GM19239 (cell line): ENCODE data around the gene PIK3R1.
A peak's percentile ranks its signal among the peaks of the same experiment; 100 is the strongest.

Experiments
- DNase-seq: peaks from one replicate; pipeline ENCODE4 v3.0.0; 2011; ENCODE audit warnings: low spot score; ENCODE audit not compliant: insufficient read length
- FAIRE-seq: peaks from 2 replicates; lab custom pipeline; 2011; peaks lifted over from hg19 to GRCh38; lab: Jason Lieb, UNC

PIK3R1 gene

DNA sequence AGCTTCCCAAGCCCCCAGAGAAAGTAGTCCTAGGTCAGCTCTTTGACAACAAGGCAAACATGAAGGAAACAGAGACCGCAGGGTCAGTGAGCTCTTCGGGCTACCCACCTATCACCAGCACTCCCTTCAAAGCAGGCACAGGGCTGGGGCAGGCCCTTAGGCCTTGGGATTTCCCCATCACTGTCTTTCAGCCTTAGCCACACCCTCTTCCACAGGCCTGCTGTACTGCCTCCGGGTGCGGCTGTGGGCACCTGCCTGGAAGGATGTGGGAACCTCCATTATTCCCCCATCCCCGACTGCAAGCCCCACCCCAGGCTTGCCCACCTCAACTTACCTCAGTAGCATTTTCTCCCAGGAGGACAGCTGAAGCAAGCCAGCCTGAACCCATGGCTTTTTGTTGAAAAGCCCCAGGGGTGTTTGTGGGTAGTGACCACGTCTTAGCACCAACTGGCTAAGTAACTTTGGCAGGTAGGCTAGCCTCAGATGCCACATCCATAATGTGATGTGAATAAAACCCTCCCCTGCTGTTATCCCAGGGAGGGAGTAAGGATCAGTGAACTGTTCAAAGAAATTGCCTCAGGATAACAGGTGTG, 100.2 kb downstream of the PIK3R1 start:
- DNase-seq: peak; percentile 45
- FAIRE-seq: peak; percentile 79

DNA sequence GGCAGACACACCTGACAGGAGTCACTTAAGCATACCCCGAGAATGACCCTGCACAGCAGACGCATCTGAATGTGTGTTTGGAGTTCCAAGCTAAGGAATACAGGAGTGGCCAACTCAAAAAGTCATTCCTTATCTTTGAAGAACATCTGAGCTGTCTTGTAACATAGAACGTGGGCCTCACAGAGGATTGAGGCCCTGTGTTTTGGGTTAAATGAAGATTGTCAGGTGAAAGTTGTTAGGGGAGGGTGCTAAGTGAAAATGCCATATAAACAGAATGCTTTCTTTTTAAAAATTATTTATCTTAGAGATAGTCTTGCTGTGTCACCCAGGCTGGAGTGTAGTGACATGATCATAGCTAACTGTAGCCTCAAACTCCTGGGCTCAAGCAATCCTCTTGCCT, 100.9 kb downstream of the PIK3R1 start:
- DNase-seq: no peak
- FAIRE-seq: no peak

DNA sequence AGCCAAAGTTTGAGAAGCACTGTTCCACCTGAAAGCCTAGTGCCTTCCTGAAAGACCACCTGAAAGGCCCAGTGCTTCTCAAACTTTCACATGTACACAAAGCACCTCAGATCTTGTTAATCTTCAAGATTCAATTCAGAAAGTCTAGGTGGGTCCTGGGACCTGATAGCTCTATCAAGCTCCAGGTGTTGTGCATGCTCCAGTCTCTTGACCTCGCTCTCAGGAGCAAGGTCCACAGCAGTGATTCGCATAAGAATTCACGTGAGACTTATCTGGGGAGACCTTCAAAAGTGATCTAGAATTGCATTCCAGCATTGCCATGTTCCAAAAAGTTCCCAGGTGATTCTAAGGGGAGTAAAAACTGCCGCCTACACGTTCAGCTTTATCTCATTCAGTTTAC, 102.1 kb downstream of the PIK3R1 start:
- DNase-seq (no peak), FAIRE-seq (no peak)

DNA sequence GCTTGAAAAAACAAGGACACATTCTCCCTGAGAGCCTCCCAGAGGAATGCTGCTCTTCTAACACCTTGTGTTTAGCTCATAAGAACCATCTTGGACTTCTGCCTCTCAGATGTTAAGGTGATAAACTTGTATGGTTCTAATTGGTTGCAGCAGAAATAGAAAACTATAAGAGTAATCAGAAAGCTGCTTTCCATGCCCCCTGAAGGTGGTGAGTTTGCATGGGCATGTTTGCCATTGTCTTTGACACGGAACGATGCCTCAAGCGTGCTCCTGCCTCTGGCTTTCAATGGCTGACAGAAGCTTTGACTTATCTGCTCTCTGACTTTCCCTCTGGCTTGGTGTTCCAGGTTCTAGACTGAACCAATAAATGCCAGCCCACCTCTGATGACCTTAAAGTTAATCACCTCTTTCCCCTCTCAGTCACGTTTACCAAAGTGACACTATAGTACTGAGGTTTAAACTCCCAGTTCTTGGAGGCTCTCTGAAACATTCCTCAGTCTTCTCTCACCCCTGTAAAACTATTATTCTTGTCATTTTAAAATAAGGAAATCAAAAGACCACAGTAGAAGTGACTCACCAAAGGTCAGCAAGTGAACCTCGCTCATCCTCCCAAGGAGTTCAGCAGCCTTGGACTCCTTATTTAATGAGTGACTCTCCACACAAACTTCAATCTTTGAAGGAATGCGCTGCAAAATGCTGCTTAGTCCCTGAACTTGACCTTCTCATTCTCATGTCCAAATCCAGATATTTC, 103.6 kb downstream of the PIK3R1 start:
- DNase-seq: no peak

GRCh38 chr5:68319706-68320412, 104.3 kb downstream of the PIK3R1 start:
- no peak for DNase-seq
- FAIRE-seq: no peak

More for the DNA sequence above, 103.6 kb downstream of the PIK3R1 start:
- FAIRE-seq: no peak

- DNase-seq (no peak), FAIRE-seq (no peak)
These were observed 104.9 kb downstream of the PIK3R1 start for GRCh38 chr5:68320413-68320986.

- no peak for DNase-seq
These were observed 109.6 kb downstream of the PIK3R1 start for GRCh38 chr5:68325065-68325580.

GRCh38 chr5:68329554-68330255, 114.1 kb downstream of the PIK3R1 start:
- FAIRE-seq (no peak), DNase-seq (no peak)

More at GRCh38 chr5:68325065-68325580, 109.6 kb downstream of the PIK3R1 start:
- no peak for FAIRE-seq

GRCh38 chr5:68330574-68330973, 115.0 kb downstream of the PIK3R1 start:
- DNase-seq (no peak), FAIRE-seq (no peak)

DNA sequence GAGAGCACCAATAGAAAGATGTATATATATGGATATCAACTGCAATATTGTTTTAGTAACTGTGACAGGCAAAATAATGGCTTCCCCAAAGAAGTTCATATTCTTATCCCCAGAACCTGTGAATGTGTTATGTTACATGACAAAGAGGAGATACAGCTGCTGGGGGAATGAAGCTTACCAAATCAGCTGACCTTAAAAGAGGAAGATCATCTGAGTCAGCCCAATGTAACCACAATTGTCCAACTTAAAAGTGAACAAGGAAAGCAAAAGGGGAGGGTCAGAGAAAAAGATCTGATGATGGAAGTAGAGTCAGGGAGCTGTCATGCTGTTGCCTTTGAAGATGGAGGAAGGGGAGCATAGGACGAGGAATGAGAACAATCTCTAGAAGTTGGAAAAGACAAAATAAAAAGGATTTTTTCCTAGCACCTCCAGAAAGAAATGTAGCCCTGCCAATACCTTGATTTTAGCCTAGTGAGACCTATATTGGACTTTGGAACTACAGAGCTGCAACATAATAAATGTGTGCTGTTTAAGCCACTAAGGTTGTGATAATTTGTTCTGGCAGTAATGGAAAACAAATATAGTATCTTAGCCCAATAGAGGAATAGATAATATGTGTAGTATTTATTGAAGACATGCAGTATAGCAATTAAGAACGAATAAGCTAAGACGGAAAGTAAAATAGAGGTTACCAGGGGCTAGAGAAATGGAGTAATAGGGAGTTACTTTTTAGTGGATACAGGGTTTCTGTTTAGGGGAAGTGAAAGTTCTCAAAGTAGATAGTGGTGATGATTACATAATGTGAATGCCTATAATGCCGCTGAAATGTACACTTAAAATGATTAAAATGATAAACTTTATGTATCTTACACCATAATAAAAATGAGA, 115.9 kb downstream of the PIK3R1 start:
- FAIRE-seq: peak; percentile 70
- no peak for DNase-seq

- DNase-seq: no peak
- FAIRE-seq: no peak
These were observed 116.5 kb downstream of the PIK3R1 start for GRCh38 chr5:68332080-68332451.

DNA sequence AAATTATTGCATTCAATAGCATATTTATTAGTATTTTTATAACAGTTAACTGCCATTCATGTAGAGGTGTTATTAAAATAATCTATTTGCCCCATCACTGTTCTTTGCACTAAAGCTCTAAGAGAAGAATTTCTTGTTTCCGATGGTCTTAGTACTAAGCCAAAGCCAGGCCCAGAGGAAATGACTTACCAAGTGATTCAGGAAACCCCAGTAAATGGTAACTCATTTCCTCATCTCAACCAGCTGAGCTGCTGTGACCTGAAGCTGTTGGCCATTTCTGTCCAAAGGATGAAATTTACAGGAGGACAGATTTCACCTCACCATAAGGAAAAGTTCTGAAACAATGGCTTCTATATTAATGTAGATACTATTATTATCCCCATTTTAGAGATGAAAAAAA, 117.0 kb downstream of the PIK3R1 start:
- DNase-seq: no peak
- FAIRE-seq: no peak

DNA sequence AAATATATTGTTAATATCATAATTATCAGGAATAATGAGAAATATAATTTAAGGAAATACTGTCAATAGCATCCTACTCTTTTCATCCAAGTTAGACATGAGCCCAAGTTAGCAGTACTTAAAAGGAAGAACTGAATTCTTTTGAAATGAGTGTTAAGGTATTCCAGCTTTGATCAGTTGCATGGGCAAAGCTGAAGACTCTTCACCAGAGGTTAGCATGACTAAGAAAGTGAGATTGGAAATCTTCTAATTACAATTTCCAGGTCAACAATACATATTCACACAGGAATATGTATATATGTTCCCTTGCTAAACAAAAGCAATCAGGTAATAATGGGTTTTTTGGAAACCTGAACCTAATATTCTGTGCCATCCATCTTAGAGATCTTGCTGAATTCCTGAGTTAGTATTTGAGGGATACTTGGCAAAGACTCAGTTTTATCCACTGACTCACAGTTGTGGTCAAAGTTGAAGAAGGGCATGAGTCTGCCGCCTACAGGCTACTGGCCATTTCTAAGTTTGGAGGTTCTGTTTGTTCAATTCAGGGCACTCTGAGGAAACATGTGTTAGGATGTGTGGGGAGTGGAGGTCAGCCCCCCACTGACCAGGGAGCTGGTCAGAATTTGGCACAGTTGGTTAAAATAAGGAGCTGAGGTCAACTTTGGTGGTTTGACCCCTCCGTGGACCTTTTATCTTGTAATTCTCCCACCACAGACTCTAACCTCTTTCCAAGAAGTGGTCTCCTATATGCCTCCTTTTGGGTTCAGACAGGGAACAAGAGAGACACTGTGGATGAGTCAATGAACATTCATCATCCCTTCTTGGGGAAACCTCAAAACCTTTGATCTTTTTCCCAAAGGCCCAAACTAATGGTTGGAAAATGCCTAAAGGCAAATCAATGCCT, 118.3 kb downstream of the PIK3R1 start:
- DNase-seq (no peak), FAIRE-seq (no peak)

GRCh38 chr5:68334553-68334886, 119.0 kb downstream of the PIK3R1 start:
- no peak for DNase-seq
- no peak for FAIRE-seq

- DNase-seq: no peak
- FAIRE-seq: no peak
These were observed 119.5 kb downstream of the PIK3R1 start for GRCh38 chr5:68335075-68335474.

DNA sequence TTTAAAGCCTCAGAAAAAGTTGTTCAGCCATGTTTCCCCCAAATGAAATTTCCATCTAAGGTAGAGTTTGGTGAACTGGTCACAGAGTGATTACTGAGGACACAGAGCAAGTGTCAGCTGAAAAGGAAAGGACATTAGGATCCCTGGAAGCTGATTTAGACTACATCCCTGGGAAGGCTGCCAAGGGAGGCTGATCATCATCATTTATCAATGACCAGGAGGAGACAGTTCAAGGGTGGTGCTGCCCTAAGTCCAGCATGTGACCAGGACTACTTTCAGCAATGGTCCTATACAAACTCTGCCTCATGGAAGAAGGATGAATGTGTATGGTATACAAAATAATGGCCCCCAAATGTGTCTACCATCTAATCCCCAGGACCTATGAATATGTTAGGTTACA, 120.6 kb downstream of the PIK3R1 start:
- DNase-seq (no peak), FAIRE-seq (no peak)

GRCh38 chr5:68337235-68337634, 121.7 kb downstream of the PIK3R1 start:
- no peak for DNase-seq
- no peak for FAIRE-seq

DNA sequence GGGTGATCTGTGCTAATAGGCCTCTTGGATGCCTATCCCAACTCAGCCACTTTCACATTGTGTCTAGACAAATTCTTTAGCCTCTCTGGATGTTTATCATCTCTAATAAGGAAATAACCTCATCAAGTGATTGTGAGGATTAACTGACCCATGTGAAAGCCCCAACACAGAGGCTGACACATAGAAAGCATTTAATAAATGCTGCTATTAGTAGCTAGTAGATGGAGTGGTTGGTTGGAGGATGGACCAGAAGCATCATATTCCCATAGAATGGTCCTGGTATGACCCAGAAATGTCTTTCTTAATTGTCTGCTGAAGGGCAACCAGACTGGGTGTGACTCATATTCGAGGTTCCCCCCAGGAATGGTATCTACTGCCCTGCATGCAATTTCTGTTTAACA, 124.4 kb downstream of the PIK3R1 start:
- FAIRE-seq: no peak
- DNase-seq: no peak
